Fibroblast of villous mesenchyme (primary cell): ENCODE measurements around the gene PDE4D. TPM values are rescaled to one million over a fixed set of nuclear protein-coding genes. Genes with fewer than 3 reads are reported as not detected.

ENCODE experiments used
- DNase-seq: peaks from one replicate; pipeline ENCODE4 v3.0.0-alpha.2; 2010; ENCODE audit warnings: low read depth
- H3K4me3 ChIP-seq: 2 replicates; pipeline ENCODE4 v1.5.1; 2011; ENCODE audit warnings: low read depth, mild to moderate bottlenecking, low read length
- CTCF ChIP-seq: IDR thresholded peaks from 2 replicates; pipeline ENCODE4 v1.5.1; 2012; ENCODE audit warnings: low read depth, mild to moderate bottlenecking, low read length; ENCODE audit not compliant: insufficient read depth
- total RNA-seq: library from RNA; depleted of rRNA; stranded (reverse); fragments of >200 nt; gene quantifications from 2 replicates; pipeline ENCODE4 v1.2.3, GENCODE V29; 2012

The PDE4D gene
- total RNA-seq, 1 donor: 6.0 TPM

DNA sequence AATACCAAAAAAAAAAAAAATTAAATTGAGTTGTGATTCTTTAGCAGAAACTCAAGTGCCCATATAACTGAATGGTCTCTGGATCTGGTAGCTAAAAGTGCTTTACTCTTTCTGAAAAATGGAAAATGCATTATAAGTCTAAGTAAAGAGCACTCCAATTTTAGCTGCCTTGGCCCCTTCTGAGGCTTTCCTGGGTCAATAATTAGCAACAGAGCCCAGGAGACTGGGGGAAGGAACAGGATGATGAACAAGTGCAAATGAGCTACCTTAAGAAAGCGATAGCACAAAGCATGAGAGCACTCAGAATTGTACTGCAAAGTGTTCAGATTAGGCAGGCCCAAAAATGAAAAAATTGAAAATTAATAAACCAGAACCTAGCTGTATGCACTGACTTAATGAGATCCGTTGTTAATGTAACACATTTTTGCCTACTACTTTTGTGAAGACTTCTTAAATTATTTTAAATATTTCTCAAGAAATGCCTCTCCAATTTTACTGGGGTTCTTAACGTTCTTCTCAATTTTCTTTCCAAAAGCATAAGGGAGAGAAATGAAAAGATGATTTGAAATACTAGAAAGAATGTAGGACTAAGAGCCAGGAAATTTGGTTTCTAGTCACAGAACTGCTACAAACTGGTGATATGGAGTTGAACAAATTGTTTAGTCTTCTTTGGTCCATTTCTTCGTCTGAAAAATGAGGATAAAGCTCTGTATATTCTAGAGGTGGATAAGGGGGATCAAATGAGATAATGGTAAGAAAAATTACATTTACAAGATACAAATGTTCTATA is 566.1 kb downstream of the PDE4D start:
- no peak overlapping the region for H3K4me3 ChIP-seq
- DNase-seq: no peak
- TF ChIP-seq CTCF: no peak

DNA sequence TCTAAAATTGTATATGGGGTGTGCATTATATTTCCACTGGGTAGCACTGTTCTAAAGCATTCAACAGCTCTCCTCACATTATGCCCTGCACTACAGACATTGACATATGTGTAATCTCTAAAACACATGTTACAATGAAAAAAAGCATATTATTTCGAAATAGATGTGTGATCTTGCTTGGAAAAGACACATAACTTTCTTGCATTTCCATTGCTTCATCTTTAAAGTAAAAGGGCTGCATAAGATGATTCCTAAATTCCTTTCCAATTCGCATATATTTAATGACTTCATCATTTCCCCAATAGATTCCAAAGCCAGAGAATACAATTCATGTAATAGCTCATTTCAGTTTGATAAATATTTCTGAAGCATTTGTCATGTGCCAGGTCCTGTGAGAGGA is 566.9 kb downstream of the PDE4D start:
- no peak for DNase-seq
- H3K4me3 ChIP-seq: no peak overlapping the region
- no peak for TF ChIP-seq CTCF

GRCh38 chr5:59325070-59325469 is 568.5 kb downstream of the PDE4D start:
- no peak for TF ChIP-seq CTCF
- H3K4me3 ChIP-seq: no peak overlapping the region
- no peak for DNase-seq

GRCh38 chr5:59322894-59323293 is 570.6 kb downstream of the PDE4D start:
- no peak overlapping the region for H3K4me3 ChIP-seq
- peak; percentile 62 for DNase-seq
- no peak for TF ChIP-seq CTCF

GRCh38 chr5:59322058-59322457 is 571.5 kb downstream of the PDE4D start:
- DNase-seq: no peak
- TF ChIP-seq CTCF: no peak
- no peak overlapping the region for H3K4me3 ChIP-seq

- no peak overlapping the region for H3K4me3 ChIP-seq
- no peak for DNase-seq
- TF ChIP-seq CTCF: no peak
Observed at GRCh38 chr5:59321642-59322041, 571.9 kb downstream of the PDE4D start.

DNA sequence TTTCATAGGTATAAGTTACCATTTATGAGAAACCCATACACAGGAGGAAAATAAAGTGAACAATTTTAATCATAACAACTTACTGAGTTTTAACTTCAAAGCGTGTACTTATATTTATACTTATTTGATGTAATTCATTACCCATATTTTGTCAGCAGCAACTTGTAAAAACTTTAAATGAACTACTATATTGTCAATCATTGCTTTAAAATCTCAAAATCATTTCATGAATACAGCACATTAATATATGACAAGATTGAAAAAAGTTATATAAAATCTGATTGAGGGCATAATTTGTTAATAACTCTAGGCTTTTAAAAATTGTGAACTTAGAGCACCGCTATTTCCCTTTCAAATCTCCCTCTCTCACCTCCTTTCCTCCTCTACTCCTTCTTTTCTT is 573.1 kb downstream of the PDE4D start:
- no peak for DNase-seq
- H3K4me3 ChIP-seq: no peak overlapping the region
- TF ChIP-seq CTCF: no peak
